ENCODE data around the gene ATXN7.

Gene ATXN7

DNA sequence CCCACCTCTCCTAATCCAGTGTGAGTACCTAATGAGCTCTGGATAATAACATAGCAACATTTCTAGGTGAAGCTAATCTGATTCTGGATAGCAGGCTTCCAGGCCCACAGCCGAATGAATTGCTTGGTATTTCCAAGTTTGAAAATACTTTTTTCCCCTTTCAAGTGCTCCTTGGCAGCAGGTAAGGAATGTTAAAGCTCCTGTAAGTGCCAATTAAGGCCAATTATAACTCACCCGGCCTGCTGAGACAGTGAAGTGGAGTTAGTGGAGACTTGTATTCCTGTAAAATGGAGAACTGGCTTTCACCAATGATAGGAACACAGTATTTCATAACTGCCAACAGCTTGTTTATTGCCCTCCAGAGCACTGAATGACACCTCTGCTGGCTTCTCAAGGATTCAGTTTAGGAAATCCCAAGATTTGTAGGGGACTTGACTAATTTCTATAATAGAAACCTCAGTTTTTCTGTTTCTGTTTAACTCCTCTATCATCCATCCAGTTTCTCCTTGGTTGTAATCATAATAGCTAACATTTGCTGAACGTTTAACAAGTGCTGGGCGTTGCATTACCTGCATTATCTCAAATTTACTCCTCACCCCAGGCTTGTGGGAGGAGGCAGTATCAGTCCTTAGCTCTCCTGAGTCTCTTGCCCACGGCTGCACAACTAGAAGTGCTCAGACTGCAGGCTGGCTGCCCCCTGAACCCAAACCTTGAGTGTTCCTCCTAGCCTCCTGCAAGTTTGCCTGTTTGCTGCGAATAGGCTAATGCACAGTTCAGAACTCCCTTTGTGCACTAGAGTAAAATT, 101.2 kb downstream of the ATXN7 start:
- no peak for DNase-seq (ENCODE audit: low spot score)

DNA sequence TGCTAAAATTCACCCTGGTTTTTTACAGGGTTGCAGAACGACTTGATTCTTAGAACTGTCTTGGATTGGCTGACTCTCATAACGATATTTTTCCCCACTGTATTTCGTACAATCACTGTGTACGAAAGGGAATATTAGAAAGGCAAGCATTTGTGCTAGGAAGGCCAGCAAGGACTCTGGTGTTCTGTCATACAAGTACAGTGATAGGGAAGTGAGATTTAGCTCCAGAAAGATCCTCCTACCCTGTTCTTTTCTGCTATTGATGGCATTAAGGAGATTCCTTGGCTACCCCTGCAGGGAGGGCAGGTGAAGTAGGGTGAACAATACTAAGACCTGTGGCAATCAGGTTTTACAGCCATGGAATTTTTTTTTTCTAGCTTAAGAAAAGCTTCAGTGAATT, 102.3 kb downstream of the ATXN7 start:
- DNase-seq (ENCODE audit: low spot score) = no peak

DNA sequence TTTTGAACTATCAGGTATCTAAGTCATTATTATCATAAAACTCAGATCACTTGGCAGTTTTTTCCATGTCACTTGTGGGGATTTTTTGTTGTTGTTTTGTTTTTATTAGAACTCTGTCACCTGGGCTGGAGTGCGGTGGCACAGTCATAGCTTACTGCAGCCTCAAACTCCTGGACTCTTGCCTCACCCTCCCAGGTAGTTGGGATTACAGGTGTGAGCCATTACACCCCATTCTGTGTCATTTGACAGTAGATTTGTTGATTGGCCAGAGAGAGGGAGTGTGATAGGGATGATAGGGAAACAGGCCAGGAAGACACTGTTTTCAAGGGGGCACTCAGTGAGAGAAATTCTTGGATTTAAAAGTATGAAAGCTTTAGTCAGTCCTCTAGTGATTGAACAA, 103.2 kb downstream of the ATXN7 start:
- no peak for DNase-seq (ENCODE audit: low spot score)

DNA sequence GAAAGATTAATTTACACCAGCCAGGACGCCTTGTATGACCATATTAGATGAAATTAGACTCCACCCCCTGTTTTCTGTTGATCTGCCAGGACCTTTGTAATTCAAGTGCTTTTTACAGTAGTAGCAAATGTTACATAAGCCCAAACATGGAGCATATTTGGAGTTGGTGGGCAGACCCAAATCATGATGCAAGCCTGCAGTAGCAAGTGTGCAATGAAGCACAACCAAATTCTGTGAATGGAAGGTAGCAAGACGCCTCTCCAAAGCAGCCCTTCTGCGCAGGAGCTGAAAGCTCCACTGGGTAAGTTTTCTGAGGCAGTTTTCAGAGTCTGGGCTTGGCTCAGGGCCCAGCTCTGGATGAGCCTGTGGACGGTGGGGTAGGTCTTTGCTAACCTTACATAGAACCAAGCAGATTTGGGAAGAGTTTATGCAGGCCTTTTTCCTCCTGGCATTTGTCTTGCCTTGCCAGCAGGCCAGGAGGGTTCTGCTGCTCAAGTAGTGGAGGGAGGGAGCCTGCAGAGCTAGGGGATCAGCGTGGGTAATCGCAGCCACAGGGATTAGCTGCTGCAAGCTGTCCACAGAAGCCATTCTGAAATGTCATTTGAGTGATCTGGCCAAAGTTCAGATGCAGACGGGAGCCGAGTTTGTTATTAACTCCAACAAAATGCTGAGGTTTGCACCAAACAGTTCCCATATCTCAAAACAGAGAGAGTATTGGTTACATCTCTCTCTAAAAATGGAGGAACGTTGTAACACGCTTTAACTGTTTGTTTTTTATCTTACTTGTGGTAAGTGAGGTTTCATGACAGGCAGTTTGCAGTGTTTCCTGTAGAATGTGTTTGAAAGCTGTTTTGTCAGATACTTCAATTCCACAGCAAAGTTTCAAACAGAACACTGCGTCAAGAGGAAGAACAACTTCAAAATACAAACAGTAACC, 104.3 kb downstream of the ATXN7 start:
- no peak for DNase-seq (ENCODE audit: low spot score)

DNA sequence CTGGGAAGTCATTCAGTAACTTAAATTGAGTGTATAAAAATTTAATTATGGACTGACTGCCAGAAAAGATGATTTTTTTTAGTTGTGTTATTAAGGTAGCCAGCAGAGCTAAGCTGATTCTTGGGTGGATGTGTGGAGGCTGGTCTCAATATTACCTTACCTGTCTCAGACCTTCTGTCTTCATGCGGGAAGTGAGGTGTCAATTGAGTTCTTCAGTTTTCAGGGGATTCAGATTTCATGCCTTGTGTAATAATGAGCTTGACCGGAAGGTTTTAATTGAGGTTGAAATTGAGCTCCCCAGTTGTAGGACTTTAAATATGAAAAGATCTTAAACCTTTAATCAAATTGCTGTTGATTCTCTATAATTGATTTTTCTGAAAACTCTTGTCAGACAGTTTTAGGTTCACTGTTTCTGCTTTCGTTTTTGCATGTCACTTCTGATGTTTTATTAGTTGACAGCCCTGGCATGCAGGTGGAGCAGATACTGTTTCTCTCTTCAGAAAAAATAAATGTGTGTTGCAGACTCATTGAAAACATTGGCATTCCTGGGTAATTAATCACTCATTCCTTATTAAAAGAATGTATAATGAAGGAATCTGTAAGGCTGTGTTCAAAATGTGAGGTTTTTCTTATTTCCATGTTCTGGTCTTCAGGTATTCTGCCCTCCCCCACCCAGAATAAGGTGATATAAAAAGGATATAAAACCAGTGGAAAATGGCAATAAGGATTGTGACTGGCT, 105.1 kb downstream of the ATXN7 start:
- DNase-seq (ENCODE audit: low spot score) = no peak

DNA sequence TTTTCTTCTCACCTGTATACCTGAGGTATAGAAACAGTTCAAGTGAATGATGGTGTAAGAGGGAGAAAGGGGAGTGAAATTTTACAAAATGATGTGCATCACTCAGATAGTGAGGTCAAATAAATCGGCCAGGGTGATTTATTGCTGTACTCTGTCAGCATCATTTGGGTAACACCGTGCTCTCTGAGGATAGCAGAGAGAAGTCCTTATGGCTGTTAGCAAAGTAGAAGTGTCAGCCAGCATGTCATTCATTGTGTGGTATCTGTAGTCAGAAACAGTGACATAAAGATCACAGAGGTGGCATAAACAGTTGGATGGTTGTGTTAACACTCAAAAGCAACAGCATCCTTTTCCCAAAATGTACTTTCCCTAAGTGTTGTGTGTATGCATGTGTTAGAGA, 106.2 kb downstream of the ATXN7 start:
- no peak for DNase-seq (ENCODE audit: low spot score)

DNA sequence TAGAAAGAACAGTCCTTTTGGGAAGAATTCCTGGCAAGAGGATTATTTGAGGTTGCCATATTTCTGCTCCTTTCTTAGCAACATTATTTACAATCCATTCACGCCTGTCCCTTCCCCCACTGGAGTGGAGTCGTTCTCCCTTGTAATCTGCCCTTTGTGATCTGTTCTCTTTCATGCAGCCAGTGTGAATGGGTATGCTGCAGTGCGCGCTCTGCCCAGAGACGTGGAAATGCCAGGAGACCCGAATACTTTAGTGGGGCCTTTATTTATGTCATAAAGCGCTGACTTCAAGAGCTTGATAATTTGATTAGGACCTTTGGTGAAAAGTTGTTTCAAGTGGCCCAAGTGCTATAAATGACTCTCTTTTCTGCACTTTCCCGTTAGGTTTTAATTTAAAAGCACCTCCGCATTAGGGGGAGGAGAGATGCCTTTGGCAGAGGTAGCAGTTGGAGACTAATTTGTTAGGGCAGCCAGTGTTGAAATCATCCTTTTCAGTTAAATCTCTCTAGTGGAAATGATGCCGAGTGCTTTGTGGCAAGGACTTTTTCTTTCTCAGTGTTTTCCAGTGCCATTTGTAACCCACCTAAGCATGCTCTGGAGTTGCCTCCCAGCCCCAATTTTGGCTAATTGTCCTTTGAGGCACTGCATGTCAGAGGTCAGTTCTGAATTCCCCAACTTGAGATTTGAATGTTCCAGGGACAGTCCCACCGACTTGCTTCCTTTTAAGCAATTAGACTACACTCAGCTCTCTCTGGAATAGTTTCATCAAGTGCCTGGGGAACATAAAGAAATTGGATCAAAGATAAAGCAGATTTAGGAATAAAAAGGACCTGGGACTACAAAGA, 107.2 kb downstream of the ATXN7 start:
- no peak for DNase-seq (ENCODE audit: low spot score)

DNA sequence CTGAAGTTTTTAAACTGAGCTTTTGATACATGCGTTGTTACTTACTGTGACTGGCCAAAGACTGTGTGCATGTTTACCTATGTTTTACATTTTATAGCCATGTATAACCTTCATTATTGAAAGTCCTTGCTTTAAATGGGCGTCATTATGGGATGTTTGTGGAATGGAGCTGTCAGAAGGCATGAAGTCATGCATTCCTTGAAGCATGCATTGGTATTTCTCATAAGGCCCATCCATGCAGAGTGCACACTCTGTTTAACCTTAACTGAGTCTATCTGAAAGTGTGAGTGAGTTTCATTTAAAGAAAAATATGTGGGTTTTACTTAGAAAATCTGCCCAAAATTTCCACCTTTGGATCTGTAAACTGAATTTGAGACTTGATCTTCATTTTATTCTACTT, 108.5 kb downstream of the ATXN7 start:
- DNase-seq (ENCODE audit: low spot score) = no peak

DNA sequence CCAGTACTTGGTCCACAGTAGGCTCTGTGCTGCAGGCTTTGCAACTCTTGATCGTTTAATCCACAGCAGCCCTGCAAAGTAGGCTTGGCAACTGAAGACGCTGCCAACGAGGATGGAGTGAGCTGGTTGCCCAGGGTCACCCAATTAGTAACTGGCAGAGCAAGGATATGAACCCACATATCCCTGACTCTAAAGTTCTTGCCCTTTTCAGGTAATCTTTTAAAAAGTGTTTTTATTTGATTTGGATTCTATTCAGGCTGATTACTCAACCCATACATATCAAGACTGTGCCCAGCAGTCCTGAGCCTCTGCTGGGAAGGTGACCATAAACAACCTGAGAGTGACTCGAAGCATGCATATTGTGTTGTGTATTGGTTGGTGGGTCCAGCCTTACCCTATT, 109.3 kb downstream of the ATXN7 start:
- no peak for DNase-seq (ENCODE audit: low spot score)

DNA sequence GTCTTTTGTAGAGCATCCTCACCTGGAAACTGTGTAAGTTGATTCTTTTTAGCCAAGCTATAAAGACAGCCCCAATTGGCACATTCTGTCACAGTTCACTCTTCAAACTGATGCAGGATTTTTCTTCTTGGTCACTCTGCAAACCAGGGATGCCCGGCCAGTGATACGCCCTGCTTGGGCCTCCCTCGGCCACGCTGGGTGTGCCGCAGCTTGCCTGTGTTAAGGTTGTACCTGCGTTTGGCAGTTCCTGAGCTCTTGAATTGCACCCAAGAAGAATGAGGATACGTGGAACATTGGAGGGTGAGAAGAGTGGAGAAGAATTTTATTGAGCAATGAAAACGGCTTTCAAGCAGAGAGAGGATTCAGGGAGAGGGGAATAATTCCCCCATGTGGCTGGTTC, 109.7 kb downstream of the ATXN7 start:
- DNase-seq (ENCODE audit: low spot score) = no peak

DNA sequence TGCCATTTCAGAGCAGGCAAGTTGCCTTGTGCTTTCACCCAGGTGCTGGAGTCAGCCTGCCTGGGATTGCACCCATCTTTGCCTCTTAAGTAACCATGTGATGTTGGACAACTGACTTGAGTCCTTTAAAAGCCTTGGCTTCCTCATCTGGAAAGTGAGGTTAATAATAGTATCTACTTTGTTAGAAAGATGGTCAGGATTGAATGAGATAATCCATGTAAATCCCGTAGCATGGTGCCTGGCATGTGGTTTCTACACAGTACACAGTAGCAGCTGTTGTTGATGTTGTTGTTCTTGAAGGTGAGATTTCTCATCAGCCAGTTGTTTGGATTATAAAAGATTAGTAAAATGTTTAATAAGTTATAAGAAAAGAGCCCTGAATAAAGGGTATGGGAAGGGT, 110.8 kb downstream of the ATXN7 start:
- DNase-seq (ENCODE audit: low spot score) = no peak

DNA sequence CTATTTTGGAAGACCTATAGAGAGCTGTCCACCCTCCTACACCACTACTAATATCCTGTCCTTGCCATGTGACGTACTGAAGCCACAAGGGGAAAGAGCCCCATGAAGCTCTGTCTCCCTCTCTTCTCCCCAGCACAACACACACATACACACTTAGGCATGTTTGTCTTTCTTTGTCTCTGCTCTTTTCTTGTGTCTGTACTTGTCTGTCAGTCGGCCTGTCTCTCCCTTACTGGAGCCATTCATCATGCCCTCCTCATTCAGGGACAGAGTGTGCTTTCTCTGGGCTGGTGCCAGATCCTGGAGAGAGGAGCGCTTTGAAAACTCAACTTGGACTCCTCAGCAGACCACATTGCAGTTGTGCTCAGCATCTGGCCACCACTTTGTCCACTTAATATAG, 112.1 kb downstream of the ATXN7 start:
- DNase-seq (ENCODE audit: low spot score) = no peak

DNA sequence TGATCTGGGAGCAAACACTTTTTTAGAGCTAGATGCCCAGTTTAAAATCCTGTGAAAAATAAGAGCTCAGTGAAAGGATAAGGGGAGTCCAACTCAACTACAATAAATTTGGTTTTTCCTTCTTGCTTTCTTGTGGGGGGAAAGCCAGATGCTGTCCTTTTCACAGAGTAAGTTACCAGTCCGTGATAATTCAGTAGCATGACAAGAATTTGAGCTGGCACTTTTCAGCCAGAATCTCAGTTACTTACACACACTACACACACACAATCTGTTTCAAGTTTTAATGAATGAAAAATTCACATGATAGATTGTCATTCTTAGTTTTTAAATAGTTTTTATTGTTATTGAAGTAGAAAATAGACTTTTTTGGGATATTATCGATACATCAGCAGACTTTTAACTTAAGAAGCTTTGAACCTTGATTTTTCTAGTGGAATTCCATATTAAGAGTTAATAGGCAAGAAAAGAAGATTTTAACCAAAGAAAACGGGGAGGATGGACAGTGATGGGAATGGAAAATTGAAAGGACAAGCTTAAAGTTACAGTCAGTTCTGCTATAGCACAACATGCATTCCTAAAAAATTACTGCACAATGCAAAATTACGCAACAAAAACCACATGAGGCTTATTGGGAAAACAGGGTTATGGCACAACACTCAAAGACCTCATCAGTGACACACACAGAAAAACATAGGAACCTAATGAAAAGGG, 112.6 kb downstream of the ATXN7 start:
- no peak for DNase-seq (ENCODE audit: low spot score)

DNA sequence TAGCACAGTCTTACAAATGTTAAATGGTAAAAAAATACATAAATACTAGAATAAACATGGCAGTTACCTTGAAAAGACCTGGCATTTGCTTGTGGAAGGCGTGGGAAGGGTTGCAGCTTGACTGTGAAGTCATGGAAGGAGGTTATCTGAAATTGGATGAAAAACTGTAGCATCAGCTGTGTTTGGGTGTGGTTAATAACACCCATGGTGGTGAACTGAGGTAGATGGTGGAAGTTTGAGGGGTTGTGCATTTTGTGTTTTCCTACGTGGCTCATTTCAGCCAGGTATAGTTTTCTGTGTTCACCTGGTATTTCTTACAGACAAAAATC, 113.2 kb downstream of the ATXN7 start:
- DNase-seq (ENCODE audit: low spot score) = no peak

DNA sequence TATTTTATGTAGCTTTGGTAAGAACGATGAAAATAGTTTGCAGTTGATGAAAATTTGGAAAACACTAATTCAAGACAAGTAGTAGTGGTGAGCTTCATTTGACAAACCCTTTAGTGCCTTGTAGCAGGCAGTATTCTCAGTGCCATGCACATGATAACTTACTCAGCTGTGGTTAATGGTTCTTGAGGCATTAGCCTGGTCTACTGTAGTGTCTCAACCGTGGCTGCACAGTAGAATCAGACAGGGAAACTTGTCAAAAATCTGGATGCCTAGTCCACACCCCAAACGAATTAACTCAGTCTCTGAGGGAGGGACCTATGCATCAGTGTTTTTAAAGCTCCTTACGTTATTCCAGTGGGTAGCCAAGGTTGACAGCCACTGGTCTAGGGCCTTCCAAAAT, 114.2 kb downstream of the ATXN7 start:
- no peak for DNase-seq (ENCODE audit: low spot score)

DNA sequence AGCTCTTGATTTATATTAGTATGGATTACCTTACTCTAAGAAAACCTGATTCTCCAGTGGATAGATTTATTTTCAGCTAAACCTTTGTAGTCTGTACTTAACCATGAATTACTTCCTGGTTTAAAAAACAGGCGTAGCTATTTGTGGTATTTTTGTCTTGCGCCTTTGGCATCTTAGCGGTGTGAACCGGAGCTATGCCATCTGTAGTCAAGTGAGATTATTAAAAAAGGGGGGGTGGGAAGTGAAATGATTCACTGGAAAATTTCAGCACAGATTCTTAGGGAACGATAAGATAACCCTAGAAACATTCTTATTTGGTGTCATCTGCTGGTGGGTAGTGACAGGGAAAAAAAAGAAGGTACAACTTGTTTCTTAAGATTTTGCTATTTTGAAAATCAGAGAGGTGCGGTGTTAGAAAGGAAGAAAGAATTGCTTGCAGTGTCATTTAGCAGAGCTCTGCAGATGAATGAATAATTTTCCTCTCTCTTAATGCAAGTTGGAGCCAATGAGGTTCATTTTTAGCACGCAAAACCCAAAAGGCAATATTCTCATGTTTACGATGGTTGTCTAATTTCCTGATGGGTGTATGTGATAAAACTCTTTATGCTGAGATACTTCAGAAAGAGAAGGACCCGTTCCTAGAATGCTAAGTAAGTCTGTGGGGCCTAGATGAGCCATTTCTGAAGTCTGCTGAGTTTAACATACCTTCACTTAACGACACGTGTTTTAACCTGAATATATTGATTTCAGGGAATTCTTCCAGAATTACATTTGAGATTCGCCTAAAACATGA, 115.6 kb downstream of the ATXN7 start:
- no peak for DNase-seq (ENCODE audit: low spot score)

DNA sequence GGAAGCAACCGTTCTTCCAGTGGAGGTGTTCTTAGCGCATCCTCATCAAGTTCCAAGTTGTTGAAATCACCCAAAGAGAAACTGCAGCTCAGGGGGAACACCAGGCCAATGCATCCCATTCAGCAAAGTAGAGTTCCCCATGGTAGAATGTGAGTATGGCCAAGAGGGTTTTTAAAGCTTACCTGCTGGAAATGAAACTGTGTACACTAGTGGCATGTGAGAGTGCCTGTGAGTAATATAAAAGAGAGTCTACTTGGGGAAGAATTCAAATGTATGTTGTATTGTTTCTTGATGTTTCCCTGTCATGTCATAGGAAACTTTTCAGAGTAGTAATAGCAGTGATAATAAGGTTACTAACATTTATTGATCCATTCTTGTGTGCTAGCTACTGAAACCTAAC, 116.4 kb downstream of the ATXN7 start:
- DNase-seq (ENCODE audit: low spot score) = no peak

DNA sequence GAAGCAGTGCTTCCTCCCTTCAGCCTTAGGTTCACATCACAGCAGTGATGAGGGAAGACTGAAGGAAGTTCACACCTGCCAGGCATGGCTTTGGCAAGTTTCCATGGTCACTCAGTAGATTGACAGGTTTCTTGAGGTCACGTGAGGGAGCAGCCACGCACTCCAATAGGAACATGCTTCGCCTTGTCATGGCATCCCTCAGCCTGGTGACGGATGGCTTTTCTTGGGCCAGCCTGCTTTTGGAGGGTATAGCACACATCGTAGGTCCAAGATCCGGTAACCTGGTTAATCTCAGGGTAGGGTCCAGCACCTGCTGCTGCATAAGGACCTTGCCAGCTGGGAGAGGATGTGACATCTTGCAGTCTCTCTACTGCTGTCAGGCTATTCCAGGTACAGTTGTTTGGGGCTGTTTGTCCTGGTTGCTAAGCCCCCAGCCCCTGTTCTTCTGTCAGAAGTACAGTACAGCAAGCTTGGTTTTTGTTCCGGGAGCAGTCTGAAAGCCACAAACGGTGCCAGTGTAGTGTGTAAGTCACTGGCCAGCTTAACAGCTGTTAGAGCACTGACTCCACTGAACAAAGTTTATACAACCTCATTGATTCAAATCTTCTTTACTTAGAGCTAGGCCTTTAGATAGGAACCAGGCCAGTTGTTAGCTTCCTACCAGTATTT, 117.3 kb downstream of the ATXN7 start:
- DNase-seq (ENCODE audit: low spot score) = no peak

DNA sequence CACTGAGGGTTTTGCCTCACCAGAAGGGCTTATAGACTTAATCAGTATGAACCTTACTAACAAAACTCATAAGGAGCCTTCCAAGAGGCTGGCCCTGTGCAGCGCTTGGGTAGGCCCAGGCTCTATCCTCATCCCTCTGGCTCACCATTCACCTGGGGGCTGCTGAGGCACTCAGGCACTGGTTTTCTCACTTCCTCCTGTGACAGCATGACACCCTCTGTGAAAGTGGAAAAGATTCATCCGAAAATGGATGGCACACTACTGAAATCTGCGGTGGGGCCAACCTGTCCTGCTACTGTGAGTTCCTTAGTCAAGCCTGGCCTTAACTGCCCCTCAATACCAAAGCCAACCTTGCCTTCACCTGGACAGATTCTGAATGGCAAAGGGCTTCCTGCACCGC, 118.3 kb downstream of the ATXN7 start:
- DNase-seq (ENCODE audit: low spot score) = no peak

DNA sequence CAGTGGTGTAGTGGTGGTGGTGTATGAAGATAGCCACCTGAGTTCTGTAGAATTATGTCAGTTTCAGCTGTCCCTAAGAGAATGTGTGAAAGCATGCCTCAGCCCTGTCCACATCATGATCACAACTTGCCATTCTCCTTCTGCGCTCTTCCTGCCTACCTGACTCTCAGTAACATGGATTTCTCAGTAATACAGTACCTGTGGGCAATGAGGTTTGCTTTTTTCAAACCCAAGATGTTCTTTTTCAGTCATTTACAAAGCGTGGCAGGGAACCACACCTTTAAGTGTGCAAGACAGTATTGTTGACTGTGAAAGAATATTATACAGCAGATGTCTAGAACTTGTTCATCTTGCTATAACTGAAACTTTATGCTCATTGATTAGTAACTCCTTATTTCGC, 120.7 kb downstream of the ATXN7 start:
- DNase-seq (ENCODE audit: low spot score) = no peak

Data from RKO (cell line).